Type B pancreatic cell (in vitro differentiated cells): ENCODE data around the gene TNRC6C. TPM values are rescaled to one million over a fixed set of nuclear protein-coding genes. Genes with fewer than 3 reads are reported as not detected.

Experiments
- DNase-seq: peaks from one replicate; pipeline ENCODE4 v3.0.0; 2021; ENCODE audit warnings: mixed read lengths; ENCODE audit not compliant: unreplicated experiment; ENCODE audit errors: extremely low spot score
- H3K27ac Mint-ChIP-seq: 2 replicates; pipeline ENCODE4 v1.8.0; 2021; ENCODE audit warnings: mild to moderate bottlenecking, mixed read lengths
- H3K27me3 Mint-ChIP-seq: 2 replicates; pipeline ENCODE4 v1.8.0; 2021; ENCODE audit warnings: mixed read lengths
- H3K36me3 Mint-ChIP-seq: 2 replicates; pipeline ENCODE4 v1.8.0; 2021; ENCODE audit warnings: mixed read lengths
- H3K4me1 Mint-ChIP-seq: one replicate; pipeline ENCODE4 v1.8.0; 2021; ENCODE audit warnings: mixed read lengths; ENCODE audit not compliant: unreplicated experiment
- H3K4me3 Mint-ChIP-seq: 2 replicates; pipeline ENCODE4 v1.8.0; 2021; ENCODE audit warnings: mild to moderate bottlenecking, mixed read lengths
- H3K9me3 Mint-ChIP-seq: 2 replicates; pipeline ENCODE4 v1.8.0; 2021; ENCODE audit warnings: mixed read lengths
- total RNA-seq: library from RNA; stranded (reverse); gene quantifications from 2 replicates; pipeline ENCODE4 v1.2.1, GENCODE V29; 2021; ENCODE audit warnings: low replicate concordance
- TF ChIP-seq, protein P1 (sequence below): fragments of 200-600 bp; sonication (generic); conservative IDR thresholded peaks from 2 replicates; pipeline ENCODE4 v1.5.0; 2021; ENCODE audit warnings: antibody characterized with exemption, mild to moderate bottlenecking

The TNRC6C gene
- total RNA-seq, 1 donor from 2014 or later, result 36.7 TPM

DNA sequence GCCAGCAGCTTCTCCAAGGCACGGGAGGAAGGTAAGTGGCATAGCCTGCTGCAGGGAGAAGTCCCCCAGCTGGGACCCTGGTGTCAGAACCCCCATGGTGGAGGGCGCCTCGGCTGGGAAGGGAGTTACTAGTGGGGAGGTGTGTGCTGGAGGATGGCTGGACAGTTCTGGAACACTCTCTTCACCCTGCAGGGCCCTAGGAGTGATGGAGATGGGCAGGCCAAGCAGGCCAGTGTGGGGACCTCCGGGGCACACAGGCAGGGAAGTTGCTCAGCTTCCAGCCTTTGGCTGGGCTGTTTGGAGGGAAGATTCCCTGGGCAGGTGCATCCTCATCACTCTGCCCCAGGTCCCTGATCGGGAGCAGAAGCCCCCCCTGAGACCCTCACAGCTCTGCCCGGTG lies 188.4 kb downstream of the TNRC6C start:
- Mint-ChIP-seq H3K9me3 (no peaks in the 10 kb centered on the region), H3K27me3 (no peaks in the 10 kb centered on the region), H3K4me3 (no peak overlapping the region), H3K27ac (no peak overlapping the region), H3K4me1 (peaks cover 23% of the 10 kb centered on the region), H3K36me3 (no peaks in the 10 kb centered on the region)
- no peak for DNase-seq
- TF ChIP-seq, protein P1, sequence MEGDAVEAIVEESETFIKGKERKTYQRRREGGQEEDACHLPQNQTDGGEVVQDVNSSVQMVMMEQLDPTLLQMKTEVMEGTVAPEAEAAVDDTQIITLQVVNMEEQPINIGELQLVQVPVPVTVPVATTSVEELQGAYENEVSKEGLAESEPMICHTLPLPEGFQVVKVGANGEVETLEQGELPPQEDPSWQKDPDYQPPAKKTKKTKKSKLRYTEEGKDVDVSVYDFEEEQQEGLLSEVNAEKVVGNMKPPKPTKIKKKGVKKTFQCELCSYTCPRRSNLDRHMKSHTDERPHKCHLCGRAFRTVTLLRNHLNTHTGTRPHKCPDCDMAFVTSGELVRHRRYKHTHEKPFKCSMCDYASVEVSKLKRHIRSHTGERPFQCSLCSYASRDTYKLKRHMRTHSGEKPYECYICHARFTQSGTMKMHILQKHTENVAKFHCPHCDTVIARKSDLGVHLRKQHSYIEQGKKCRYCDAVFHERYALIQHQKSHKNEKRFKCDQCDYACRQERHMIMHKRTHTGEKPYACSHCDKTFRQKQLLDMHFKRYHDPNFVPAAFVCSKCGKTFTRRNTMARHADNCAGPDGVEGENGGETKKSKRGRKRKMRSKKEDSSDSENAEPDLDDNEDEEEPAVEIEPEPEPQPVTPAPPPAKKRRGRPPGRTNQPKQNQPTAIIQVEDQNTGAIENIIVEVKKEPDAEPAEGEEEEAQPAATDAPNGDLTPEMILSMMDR, result no peak

DNA sequence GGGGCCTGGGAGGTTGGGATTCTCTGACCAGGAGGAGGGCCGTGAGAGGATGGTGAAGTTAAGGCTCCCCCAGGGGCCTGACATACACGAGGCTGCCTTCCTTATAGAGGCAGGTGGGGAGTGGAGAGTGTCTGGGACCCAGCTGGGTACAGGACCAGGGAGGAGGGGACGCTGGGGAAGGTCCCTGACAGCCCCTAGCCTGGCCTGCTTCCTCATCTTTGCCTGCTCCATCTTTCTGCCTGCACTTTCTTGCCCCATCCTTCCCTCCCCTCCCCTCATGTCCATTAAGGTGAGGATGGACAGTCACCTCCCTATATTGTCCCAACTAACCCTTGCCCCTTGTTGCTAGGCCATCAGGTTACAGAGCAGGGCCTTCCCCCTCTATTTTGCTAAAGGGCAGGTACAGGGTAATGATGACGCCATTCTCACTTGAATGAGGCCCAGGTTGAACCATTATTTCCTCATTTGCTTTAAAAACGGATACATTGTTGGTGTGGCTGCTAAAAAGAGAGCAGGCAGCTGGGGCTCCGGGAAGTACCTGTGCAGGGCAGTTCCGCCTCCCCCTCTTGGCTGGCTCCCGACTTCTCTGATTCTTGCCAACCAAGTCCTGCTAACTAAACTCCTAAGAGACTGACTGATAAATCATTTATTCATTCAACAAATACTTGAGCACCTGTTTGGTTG lies 189.0 kb downstream of the TNRC6C start:
- no peak for DNase-seq
- no peaks in the 10 kb centered on the region for H3K36me3 Mint-ChIP-seq
- TF ChIP-seq, protein P1, result no peak
- no peaks in the 10 kb centered on the region for H3K9me3 Mint-ChIP-seq
- no peaks in the 10 kb centered on the region for H3K27me3 Mint-ChIP-seq
- H3K27ac Mint-ChIP-seq, result no peak overlapping the region
- H3K4me3 Mint-ChIP-seq, result no peak overlapping the region
- H3K4me1 Mint-ChIP-seq, result peaks cover 22% of the 10 kb centered on the region

DNA sequence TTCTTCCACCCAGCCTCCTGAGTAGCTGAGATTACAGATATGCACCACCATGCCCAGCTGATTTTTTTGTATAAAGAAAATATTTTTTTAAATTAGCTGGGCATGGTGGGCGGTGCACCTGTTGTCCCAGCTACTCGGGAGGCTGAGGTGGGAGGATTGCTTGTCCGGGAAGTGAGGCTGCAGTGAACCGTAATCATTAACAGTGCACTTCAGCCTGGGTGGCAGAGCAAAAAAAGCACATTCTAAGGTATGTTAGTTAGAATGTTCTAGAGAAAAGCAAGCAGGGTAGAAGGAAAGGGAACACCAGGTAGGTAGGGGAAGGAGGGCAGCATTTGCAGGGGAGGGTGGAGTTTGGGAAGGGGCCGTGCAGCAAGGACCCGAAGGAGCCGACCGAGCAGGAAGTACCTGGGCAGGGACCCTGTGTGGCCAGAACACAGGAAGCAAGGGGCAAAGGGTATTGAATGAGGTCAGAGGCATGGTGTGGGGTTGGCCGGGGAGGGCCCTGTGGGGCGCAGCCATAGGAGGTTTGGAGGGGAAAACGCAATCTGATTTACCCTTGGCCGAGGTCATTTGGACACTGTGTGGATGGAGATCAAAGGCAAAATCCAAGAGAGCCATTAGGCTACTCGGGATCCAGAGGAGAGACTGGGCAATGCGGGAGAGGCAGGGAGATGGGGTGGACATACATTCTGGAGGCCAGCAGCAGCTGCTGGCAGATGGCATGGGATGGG lies 189.9 kb downstream of the TNRC6C start:
- H3K36me3 Mint-ChIP-seq, result no peaks in the 10 kb centered on the region
- peak overlapping the region; percentile 19 for H3K27ac Mint-ChIP-seq
- peaks cover 19% of the 10 kb centered on the region for H3K4me1 Mint-ChIP-seq
- TF ChIP-seq, protein P1, result no peak
- no peak for DNase-seq
- H3K4me3 Mint-ChIP-seq, result no peak overlapping the region
- H3K27me3 Mint-ChIP-seq, result no peaks in the 10 kb centered on the region
- no peaks in the 10 kb centered on the region for H3K9me3 Mint-ChIP-seq

DNA sequence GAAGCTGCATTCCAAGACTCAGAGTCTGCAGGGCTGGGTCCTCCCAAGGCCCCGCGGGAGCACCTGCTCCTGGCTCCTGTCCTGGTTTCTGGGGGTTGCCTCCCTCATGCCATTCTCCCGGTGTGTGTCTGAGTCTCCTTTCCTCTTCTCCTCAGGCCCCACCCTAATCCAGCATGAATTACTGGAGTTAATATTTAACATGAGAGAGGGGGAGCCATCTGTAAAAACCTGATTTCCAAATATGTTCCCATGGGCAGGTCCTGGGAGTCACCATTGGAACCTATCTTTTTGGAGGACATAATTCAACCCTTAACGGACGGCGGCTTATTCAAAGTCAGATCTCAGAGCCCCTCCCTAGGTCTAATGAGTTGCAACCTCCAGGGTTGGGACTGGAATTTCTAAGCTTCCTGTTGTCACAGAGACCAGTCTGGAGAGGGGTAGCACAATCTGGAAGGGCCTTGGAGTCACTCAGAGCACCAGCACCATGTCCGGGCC lies 193.1 kb downstream of the TNRC6C start:
- peak overlapping the region; percentile 65 for H3K4me3 Mint-ChIP-seq
- H3K9me3 Mint-ChIP-seq, result no peaks in the 10 kb centered on the region
- no peak for DNase-seq
- H3K27me3 Mint-ChIP-seq, result no peaks in the 10 kb centered on the region
- TF ChIP-seq, protein P1, result no peak
- no peaks in the 10 kb centered on the region for H3K36me3 Mint-ChIP-seq
- peaks cover 14% of the 10 kb centered on the region for H3K4me1 Mint-ChIP-seq
- peak overlapping the region; percentile 99 for H3K27ac Mint-ChIP-seq

DNA sequence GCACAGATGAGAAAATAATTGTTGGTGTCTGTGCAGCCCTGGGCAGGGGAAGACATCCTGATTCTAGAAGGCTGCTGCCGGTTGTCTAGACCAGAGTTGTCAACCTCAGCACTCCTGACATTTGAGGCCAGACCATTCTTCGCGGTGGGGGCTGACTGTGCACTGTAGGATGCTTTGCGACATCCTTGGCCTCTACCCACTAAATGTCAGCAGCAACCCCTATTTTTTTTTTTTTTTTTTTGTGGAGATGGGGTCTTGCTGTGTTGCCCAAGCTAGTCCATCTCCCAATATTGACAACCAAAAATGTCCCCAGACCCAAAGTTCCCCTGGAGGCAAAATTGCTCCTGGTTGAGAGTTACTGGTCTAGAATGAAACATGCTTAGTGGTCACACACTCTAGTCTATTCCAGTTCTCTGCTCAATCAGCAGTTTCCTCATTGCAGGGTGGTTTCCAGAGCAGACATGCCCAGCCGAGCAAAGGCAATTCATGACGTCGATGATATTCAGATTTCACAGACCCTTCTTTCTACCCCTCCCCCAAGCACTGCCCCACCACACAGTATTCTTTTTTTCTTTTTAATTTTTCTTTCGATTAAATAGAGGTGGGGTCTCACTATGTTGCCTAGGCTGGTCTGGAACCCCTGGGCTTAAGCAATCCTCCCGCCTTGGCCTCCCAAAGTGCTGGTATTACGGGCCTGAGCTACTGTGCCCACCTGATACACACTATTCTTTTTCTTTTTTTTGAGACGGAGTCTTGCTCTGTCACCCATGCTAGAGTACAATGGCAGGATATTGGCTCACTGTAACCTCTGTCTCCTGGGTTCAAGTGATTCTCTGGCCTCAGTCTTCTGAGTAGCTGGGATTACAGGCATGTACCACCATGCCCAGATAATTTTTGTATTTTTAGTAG lies 196.7 kb downstream of the TNRC6C start:
- no peak for DNase-seq
- Mint-ChIP-seq H3K36me3 (no peaks in the 10 kb centered on the region), H3K4me1 (peaks cover 8% of the 10 kb centered on the region), H3K9me3 (no peaks in the 10 kb centered on the region), H3K27me3 (no peaks in the 10 kb centered on the region), H3K4me3 (no peak overlapping the region), H3K27ac (peak overlapping the region; percentile 36)
- TF ChIP-seq, protein P1, result no peak

Other genes starting within 250 kb of the TNRC6C start
- 94.4 and 122 TPM in 2 replicates for gene TMC6, start 170.1 kb downstream of the TNRC6C start, total RNA-seq
- gene TMC8, start 172.1 kb downstream of the TNRC6C start, total RNA-seq, result 0.85 and 0.90 TPM in 2 replicates
- not detected in 2 replicates for gene C17orf99, start 187.7 kb downstream of the TNRC6C start, total RNA-seq
- 64.1 and 179 TPM in 2 replicates for gene SYNGR2, start 209.9 kb downstream of the TNRC6C start, total RNA-seq
- gene TK1, start 228.3 kb downstream of the TNRC6C start, total RNA-seq, result 34.4 and 41.2 TPM in 2 replicates
- 26.4 and 30.5 TPM in 2 replicates for gene AFMID, start 228.7 kb downstream of the TNRC6C start, total RNA-seq